ENCODE results near the gene ZNF335. TPM values are rescaled to one million over a fixed set of nuclear protein-coding genes. Genes with fewer than 3 reads are reported as not detected.

ZNF335 gene
- total and polyA plus RNA-seq, 2 of the 13 experiments (the other 11 are each of a cell fraction or from before 2014, with no cell fraction given) = 9.7 to 13.7 TPM

DNA sequence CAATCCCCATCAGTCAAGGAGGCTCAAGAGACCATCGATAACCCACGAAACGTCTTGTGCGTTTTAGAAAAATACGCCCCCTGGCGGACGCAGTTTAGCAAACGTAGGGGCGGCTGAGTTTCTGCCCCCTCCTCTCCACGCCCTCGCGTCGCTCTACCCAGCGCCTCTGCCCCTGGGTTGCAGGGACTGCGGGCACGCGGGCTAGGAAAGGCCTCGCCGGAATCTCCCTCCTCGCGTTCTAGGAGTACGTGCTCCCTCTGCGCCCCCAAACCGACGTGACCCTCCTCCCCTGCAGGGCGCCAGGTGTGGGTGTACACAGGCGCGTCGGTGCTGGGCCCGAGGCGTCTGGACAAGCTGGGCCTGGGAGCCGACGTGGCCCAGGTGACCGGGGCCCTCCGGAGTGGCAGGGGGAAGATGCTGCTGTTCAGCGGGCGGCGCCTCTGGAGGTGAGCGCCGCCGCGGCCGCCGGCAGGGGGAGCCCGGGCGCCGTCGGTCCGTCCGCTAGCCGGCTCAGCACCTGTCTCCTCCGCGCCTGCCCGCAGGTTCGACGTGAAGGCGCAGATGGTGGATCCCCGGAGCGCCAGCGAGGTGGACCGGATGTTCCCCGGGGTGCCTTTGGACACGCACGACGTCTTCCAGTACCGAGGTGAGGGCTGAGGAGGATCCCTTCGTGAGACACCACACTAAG, 42.0 kb upstream of the ZNF335 start (continued):
- TF ChIP-seq, protein P1, sequence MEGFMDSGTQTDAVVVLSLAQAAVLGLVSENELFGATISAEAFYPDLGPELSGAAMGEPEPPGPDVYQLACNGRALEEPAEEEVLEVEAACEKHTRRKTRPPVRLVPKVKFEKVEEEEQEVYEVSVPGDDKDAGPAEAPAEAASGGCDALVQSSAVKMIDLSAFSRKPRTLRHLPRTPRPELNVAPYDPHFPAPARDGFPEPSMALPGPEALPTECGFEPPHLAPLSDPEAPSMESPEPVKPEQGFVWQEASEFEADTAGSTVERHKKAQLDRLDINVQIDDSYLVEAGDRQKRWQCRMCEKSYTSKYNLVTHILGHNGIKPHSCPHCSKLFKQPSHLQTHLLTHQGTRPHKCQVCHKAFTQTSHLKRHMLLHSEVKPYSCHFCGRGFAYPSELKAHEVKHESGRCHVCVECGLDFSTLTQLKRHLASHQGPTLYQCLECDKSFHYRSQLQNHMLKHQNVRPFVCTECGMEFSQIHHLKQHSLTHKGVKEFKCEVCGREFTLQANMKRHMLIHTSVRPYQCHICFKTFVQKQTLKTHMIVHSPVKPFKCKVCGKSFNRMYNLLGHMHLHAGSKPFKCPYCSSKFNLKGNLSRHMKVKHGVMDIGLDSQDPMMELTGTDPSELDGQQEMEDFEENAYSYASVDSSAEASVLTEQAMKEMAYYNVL (CRISPR knock-in tag; IDR thresholded peaks at IDR 0.05; ENCODE audit: borderline replicate concordance) = no peak; the same call in 1 of the 2 replicates
- TF ChIP-seq LCORL (IDR thresholded peaks at IDR 0.05) (no peak), LCORL (CRISPR knock-in tag; IDR thresholded peaks at IDR 0.05) (0 out of 2 replicates have a peak, but pooled peaks have one; percentile 55), GFI1 (CRISPR knock-in tag; IDR thresholded peaks at IDR 0.05; ENCODE audit: borderline replicate concordance) (peak; percentile 52; the same call in 1 of the 2 replicates), CHCHD3 (CRISPR knock-in tag; IDR thresholded peaks at IDR 0.05) (0 out of 2 replicates have a peak, but pooled peaks have one; percentile 21), REXO4 (CRISPR knock-in tag; IDR thresholded peaks at IDR 0.05; ENCODE audit: borderline replicate concordance) (no peak), ZNF224 (CRISPR knock-in tag; IDR thresholded peaks at IDR 0.05) (no peak; the same call in 1 of the 2 replicates), CENPT (CRISPR knock-in tag; IDR thresholded peaks at IDR 0.05; ENCODE audit: low read depth) (no peak), ZNF124 (CRISPR knock-in tag; IDR thresholded peaks at IDR 0.05) (peak; percentile 23; the same call in 1 of the 2 replicates), ZBTB3 (CRISPR knock-in tag; IDR thresholded peaks at IDR 0.05; ENCODE audit: borderline replicate concordance, low read depth) (peak; percentile 34; the same call in 1 of the 2 replicates), NR2C2 (CRISPR knock-in tag; IDR thresholded peaks at IDR 0.05; ENCODE audit: borderline replicate concordance) (0 out of 2 replicates have a peak, but pooled peaks have one; percentile 58), NR3C1 (CRISPR knock-in tag; IDR thresholded peaks at IDR 0.05) (0 out of 2 replicates have a peak, but pooled peaks have one; percentile 27), ZNF713 (CRISPR knock-in tag; IDR thresholded peaks at IDR 0.05) (0 out of 2 replicates have a peak, but pooled peaks have one; percentile 37)
- TF ChIP-seq, protein P2, sequence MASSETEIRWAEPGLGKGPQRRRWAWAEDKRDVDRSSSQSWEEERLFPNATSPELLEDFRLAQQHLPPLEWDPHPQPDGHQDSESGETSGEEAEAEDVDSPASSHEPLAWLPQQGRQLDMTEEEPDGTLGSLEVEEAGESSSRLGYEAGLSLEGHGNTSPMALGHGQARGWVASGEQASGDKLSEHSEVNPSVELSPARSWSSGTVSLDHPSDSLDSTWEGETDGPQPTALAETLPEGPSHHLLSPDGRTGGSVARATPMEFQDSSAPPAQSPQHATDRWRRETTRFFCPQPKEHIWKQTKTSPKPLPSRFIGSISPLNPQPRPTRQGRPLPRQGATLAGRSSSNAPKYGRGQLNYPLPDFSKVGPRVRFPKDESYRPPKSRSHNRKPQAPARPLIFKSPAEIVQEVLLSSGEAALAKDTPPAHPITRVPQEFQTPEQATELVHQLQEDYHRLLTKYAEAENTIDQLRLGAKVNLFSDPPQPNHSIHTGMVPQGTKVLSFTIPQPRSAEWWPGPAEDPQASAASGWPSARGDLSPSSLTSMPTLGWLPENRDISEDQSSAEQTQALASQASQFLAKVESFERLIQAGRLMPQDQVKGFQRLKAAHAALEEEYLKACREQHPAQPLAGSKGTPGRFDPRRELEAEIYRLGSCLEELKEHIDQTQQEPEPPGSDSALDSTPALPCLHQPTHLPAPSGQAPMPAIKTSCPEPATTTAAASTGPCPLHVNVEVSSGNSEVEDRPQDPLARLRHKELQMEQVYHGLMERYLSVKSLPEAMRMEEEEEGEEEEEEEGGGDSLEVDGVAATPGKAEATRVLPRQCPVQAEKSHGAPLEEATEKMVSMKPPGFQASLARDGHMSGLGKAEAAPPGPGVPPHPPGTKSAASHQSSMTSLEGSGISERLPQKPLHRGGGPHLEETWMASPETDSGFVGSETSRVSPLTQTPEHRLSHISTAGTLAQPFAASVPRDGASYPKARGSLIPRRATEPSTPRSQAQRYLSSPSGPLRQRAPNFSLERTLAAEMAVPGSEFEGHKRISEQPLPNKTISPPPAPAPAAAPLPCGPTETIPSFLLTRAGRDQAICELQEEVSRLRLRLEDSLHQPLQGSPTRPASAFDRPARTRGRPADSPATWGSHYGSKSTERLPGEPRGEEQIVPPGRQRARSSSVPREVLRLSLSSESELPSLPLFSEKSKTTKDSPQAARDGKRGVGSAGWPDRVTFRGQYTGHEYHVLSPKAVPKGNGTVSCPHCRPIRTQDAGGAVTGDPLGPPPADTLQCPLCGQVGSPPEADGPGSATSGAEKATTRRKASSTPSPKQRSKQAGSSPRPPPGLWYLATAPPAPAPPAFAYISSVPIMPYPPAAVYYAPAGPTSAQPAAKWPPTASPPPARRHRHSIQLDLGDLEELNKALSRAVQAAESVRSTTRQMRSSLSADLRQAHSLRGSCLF (CRISPR knock-in tag; IDR thresholded peaks at IDR 0.05; ENCODE audit: borderline replicate concordance) = no peak
- TF ChIP-seq, protein P3, sequence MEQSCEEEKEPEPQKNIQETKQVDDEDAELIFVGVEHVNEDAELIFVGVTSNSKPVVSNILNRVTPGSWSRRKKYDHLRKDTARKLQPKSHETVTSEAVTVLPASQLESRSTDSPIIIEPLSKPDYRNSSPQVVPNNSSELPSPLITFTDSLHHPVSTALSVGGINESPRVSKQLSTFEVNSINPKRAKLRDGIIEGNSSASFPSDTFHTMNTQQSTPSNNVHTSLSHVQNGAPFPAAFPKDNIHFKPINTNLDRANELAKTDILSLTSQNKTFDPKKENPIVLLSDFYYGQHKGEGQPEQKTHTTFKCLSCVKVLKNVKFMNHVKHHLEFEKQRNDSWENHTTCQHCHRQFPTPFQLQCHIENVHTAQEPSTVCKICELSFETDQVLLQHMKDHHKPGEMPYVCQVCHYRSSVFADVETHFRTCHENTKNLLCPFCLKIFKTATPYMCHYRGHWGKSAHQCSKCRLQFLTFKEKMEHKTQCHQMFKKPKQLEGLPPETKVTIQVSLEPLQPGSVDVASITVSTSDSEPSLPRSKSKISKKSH (CRISPR knock-in tag; IDR thresholded peaks at IDR 0.05; ENCODE audit: borderline replicate concordance) = 0 out of 2 replicates have a peak, but pooled peaks have one; percentile 28
- TF ChIP-seq, protein P4, sequence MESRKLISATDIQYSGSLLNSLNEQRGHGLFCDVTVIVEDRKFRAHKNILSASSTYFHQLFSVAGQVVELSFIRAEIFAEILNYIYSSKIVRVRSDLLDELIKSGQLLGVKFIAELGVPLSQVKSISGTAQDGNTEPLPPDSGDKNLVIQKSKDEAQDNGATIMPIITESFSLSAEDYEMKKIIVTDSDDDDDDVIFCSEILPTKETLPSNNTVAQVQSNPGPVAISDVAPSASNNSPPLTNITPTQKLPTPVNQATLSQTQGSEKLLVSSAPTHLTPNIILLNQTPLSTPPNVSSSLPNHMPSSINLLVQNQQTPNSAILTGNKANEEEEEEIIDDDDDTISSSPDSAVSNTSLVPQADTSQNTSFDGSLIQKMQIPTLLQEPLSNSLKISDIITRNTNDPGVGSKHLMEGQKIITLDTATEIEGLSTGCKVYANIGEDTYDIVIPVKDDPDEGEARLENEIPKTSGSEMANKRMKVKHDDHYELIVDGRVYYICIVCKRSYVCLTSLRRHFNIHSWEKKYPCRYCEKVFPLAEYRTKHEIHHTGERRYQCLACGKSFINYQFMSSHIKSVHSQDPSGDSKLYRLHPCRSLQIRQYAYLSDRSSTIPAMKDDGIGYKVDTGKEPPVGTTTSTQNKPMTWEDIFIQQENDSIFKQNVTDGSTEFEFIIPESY (CRISPR knock-in tag; IDR thresholded peaks at IDR 0.05) = peak; percentile 89

Data from HepG2 (cell line).